GM19193 (cell line): Measurements from ENCODE around the gene SPTBN1.

Experiments used
- POLR2A ChIP-seq: IDR thresholded peaks from 4 replicates; pipeline ENCODE4 v1.6.1; 2011; ENCODE audit not compliant: insufficient read depth, insufficient read length; ENCODE audit errors: extremely low read depth

SPTBN1 gene

GRCh38 chr2:54615832-54616534, 159.9 kb downstream of the SPTBN1 start:
- TF ChIP-seq POLR2A, result no peak

- TF ChIP-seq POLR2A, result no peak
These were observed 161.3 kb downstream of the SPTBN1 start for GRCh38 chr2:54617409-54617808.

GRCh38 chr2:54618646-54619565, 162.8 kb downstream of the SPTBN1 start:
- TF ChIP-seq POLR2A, result no peak

DNA sequence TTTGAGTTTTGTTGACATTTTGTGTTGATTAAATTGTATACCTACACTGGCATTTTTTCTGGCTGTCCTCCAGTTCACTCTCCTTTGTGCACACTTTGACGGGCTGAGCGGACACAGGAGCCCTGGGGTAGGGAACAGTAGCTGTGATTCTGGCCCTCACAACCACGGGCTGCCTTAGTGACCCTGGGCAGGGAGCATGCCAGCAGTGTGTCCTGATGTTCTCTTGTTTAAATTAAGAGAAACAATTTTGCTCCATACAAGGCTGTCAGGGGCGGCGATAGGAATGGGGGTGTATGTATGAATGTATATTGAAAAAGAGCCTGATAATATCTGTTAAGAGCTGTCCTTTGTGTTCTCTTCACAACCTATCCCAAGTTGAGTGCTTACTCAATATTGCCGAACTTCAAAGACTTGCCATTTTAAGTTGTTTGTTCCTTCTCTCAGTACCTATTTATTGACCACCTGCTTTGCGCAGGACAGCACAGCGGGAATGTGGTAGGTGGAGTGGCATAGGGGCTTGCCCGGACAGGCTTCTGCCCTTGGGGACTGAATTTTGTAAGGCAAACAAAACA, 163.6 kb downstream of the SPTBN1 start:
- TF ChIP-seq POLR2A, result no peak

DNA sequence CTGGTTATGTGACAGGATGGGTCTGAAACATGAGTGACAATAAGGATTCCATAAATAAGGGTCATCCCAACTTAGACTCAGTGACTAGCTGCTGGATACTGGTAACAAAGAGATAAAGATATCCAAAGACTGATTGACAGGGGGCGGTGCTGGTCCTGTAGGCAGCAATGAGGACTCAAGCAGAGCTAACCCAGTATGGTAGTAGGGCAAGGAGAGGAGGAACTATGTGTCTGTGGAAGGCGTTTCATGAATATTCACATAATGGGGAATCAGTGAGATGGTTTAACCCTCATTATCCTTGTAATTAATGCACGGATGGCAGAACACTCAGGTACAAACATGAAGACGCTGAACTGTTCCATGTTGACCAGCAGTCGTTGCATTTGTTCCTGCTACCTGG, 164.8 kb downstream of the SPTBN1 start:
- no peak for TF ChIP-seq POLR2A

DNA sequence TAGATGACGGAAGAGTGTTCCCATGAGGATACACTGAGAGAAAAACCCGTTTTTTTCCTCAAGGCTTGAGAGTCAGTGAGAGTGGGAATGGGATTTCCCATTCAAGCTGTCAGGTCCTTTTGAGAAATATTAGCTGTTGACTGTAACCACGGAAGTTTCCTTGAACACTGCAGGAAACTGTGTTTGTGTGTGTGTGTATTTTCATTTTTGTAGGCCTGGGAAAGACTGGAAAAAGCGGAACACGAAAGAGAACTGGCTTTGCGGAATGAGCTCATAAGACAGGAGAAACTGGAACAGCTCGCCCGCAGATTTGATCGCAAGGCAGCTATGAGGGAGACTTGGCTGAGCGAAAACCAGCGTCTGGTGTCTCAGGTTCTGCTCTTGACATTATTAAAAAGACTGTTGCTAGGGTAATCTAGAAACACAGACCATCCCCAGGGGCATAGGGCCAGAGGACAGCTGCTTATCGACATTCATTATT, 168.5 kb downstream of the SPTBN1 start:
- TF ChIP-seq POLR2A, result no peak

GRCh38 chr2:54626131-54626530, 170.0 kb downstream of the SPTBN1 start:
- no peak for TF ChIP-seq POLR2A

GRCh38 chr2:54626884-54627283, 170.8 kb downstream of the SPTBN1 start:
- TF ChIP-seq POLR2A, result no peak

DNA sequence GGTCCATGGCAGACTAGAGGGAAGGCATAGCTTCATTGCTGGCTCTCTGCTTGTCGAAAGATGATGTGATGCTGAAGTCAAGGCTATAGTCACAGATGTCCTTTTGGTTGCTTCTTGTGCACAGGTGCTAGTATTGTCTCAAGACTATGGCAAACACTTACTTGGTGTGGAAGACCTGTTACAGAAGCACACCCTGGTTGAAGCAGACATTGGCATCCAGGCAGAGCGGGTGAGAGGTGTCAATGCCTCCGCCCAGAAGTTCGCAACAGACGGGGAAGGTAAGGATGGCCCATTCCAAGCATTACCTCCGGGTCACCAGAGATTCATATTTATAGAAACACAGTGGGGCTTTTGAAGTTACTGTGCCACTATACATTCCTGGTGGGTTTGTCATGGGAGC, 171.8 kb downstream of the SPTBN1 start:
- no peak for TF ChIP-seq POLR2A

DNA sequence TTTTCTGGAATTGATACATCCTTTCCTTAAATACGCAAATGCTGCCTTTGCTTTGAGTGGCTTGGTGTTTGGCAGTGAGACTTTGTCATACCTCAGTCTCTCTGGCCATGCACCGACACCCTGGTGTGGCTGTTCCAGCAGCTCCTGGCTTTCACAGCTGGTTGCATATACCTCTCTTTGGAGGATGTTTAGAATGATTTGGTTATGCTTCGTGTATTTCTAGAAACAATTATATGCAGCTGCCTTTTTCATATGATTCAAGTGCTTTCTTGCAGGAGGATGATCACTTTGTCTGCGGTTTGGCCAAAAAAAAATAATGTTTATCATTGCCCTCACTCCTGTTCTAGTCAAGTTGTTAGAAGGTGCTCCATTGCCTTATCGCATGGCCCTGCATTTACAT, 172.3 kb downstream of the SPTBN1 start:
- no peak for TF ChIP-seq POLR2A

GRCh38 chr2:54628957-54629356, 172.8 kb downstream of the SPTBN1 start:
- TF ChIP-seq POLR2A, result no peak

DNA sequence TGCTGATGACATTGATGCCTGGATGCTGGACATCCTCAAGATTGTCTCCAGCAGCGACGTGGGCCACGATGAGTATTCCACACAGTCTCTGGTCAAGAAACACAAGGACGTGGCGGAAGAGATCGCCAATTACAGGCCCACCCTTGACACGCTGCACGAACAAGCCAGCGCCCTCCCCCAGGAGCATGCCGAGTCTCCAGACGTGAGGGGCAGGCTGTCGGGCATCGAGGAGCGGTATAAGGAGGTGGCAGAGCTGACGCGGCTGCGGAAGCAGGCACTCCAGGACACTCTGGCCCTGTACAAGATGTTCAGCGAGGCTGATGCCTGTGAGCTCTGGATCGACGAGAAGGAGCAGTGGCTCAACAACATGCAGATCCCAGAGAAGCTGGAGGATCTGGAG, 173.3 kb downstream of the SPTBN1 start:
- no peak for TF ChIP-seq POLR2A

DNA sequence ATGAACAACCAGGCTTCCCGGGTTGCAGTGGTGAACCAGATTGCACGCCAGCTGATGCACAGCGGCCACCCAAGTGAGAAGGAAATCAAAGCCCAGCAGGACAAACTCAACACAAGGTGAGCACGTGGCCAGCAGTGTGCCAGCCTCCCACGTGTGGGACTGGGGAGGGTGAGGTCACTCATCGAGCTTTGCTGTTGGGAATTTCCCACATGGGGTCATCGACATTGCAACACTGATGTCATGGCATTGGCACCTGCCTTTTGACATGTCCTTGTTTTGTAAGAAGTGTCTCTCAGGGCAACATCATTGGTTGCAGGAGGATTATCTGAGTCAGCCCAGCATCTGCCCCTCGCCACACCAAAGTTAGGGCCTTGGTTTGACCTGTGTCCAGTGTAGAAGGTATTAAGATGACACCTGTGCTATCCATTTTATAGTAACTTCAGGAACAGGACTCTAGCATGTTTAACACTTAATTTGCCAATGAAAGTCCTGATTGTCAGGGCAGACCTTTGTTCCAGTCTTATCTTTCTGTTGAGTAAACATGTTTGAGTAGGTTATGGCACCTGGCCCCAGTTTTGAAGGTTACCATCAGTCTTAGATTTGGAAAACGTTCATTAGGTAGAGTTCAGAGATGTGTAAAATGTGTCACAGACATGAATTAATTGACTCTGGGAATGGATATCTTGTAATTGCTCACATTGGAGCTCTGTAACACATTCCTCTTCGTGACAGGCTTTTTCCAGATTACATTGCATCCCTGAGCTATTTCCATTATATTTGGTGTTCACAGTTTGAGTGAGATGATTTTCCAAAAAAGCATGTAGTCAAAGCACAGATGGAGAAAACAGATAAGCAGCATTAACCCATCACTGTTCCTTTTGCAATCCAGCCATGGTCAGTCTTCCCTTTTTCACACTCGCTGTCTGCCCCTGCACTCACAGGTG, 174.1 kb downstream of the SPTBN1 start:
- no peak for TF ChIP-seq POLR2A

GRCh38 chr2:54630858-54631497, 174.9 kb downstream of the SPTBN1 start:
- no peak for TF ChIP-seq POLR2A
